GM19467 (cell line): ENCODE data around the gene ALLC.

ENCODE experiments used
- ATAC-seq: cut with Tn5 transposase; IDR thresholded peaks from one replicate; pipeline ENCODE4 v1.9.1; 2021; ENCODE audit warnings: mild to moderate bottlenecking, moderate library complexity; ENCODE audit not compliant: unreplicated experiment

Gene ALLC

GRCh38 chr2:3742743-3743508 is 84.9 kb downstream of the ALLC start:
- no peak for ATAC-seq

GRCh38 chr2:3743951-3744555 is 86.1 kb downstream of the ALLC start:
- ATAC-seq = no peak

- no peak for ATAC-seq
These were observed 87.9 kb downstream of the ALLC start for GRCh38 chr2:3745920-3746319.

- ATAC-seq = no peak
These were observed 89.1 kb downstream of the ALLC start for GRCh38 chr2:3747032-3747654.

GRCh38 chr2:3747826-3748225 is 89.8 kb downstream of the ALLC start:
- ATAC-seq = no peak

GRCh38 chr2:3749201-3749600 is 91.2 kb downstream of the ALLC start:
- no peak for ATAC-seq

GRCh38 chr2:3751251-3751650 is 93.3 kb downstream of the ALLC start:
- ATAC-seq = no peak

GRCh38 chr2:3751806-3752205 is 93.8 kb downstream of the ALLC start:
- no peak for ATAC-seq
